GM12878 (cell line): ENCODE results near the gene IRGC. TPM values are rescaled to one million over a fixed set of nuclear protein-coding genes. Genes with fewer than 3 reads are reported as not detected.

Source experiments
- ATAC-seq: fragments of 200-7000 bp; cut with Tn5 transposase; 3 replicates; pipeline ENCODE4 v1.9.1; 2020; ENCODE audit warnings: mild to moderate bottlenecking, moderate library complexity
- BruUV-seq: library from RNA; stranded (reverse); fragments of 400-500 nt; replicated peaks from 2 replicates; lab custom pipeline; 2021; lab: Mats Ljungman, UMichigan
- CTCF ChIA-PET: fragments of 300-600 bp; sonication (Branson Sonifier 250); formaldehyde crosslinking; extraction: SDS; loops from one replicate; lab custom pipeline; 2021; ENCODE audit warnings: inconsistent platforms; lab: Yijun Ruan, JAX
- POLR2A ChIA-PET: fragments of 350-600 bp; formaldehyde crosslinking; extraction: SDS; loops from one replicate; lab custom pipeline; 2021; ENCODE audit warnings: inconsistent platforms; lab: Charles Lee
- RAD21 ChIA-PET: fragments of 300-600 bp; sonication (Branson Sonifier 250); formaldehyde crosslinking; loops from one replicate; lab custom pipeline; 2023; ENCODE audit warnings: antibody characterized with exemption; ENCODE audit not compliant: unreplicated experiment; lab: Charles Lee
- SMC1A ChIA-PET: fragments of 300-600 bp; sonication (Branson Sonifier 250); formaldehyde crosslinking; loops from one replicate; lab custom pipeline; 2023; ENCODE audit not compliant: unreplicated experiment, uncharacterized antibody; lab: Charles Lee
- DNase-seq: peaks from one replicate; pipeline ENCODE4 v3.0.0-alpha.2; 2011; ENCODE audit warnings: low read depth, low spot score
- FAIRE-seq: peaks from 3 replicates; lab custom pipeline; 2011; peaks lifted over from hg19 to GRCh38; lab: Jason Lieb, UNC
- H2AFZ ChIP-seq: 2 replicates; pipeline ENCODE4 v1.6.0; 2011; ENCODE audit warnings: low read depth, low read length, control low read depth; ENCODE audit not compliant: control insufficient read depth
- H3K27ac ChIP-seq: 2 replicates; pipeline ENCODE4 v1.5.1; 2011; ENCODE audit warnings: control low read depth; ENCODE audit not compliant: control insufficient read depth, insufficient read depth
- H3K27me3 ChIP-seq, 2 experiments: replicated peaks in 1 of 2; 2 replicates each; pipeline versions ENCODE4 v1.6.0 to v1.6.1; 2011; ENCODE audit warnings: low read length in 1 of 2; ENCODE audit not compliant: control insufficient read depth in 2 of 2, insufficient read depth in 2 of 2
- H3K36me3 ChIP-seq, 2 experiments: 2 replicates each; pipeline ENCODE4 v1.5.1; 2011; ENCODE audit warnings: low read length in 1 of 2; ENCODE audit not compliant: control insufficient read depth in 2 of 2, insufficient read depth in 2 of 2
- H3K4me1 ChIP-seq: 2 replicates; pipeline ENCODE4 v1.6.1; 2011; ENCODE audit warnings: mild to moderate bottlenecking, low read length, moderate library complexity, mixed read lengths; ENCODE audit not compliant: control insufficient read depth, insufficient read depth
- H3K4me2 ChIP-seq: 2 replicates; pipeline ENCODE4 v1.6.0; 2011; ENCODE audit warnings: control low read depth; ENCODE audit not compliant: control insufficient read depth, insufficient read depth
- H3K4me3 ChIP-seq: fragments of 200-600 bp; sonication (generic); 2 replicates; pipeline ENCODE4 v1.5.1; 2016
- H3K79me2 ChIP-seq: 2 replicates; pipeline ENCODE4 v1.6.0; 2011; ENCODE audit warnings: low read length; ENCODE audit not compliant: control insufficient read depth, insufficient read depth
- H3K9ac ChIP-seq: 2 replicates; pipeline ENCODE4 v1.8.0; 2011; ENCODE audit warnings: low read length, control low read depth, mixed read lengths; ENCODE audit not compliant: control insufficient read depth, insufficient read depth
- H3K9me3 ChIP-seq: replicated peaks from 3 replicates; pipeline ENCODE4 v1.5.1; 2011; ENCODE audit warnings: mild to moderate bottlenecking, low read length; ENCODE audit not compliant: control insufficient read depth, insufficient read depth
- H4K20me1 ChIP-seq: 2 replicates; pipeline ENCODE4 v1.6.0; 2011; ENCODE audit not compliant: control insufficient read depth, insufficient read depth
- ATF7 ChIP-seq: fragments of 450-650 bp; IDR thresholded peaks from 2 replicates; pipeline ENCODE4 v1.6.1; 2016; ENCODE audit warnings: low read depth, mild to moderate bottlenecking
- CEBPB ChIP-seq, 2 experiments: fragments of 150-350 bp in 1 of 2; IDR thresholded peaks; 2 replicates each; pipeline ENCODE4 v1.6.1; 2012 to 2014; ENCODE audit warnings: low read depth in 2 of 2, low read length in 2 of 2, borderline replicate concordance in 1 of 2, inconsistent platforms in 1 of 2
- KAT2A ChIP-seq: conservative IDR thresholded peaks from 2 replicates; pipeline ENCODE4 v1.6.1; 2011; ENCODE audit warnings: low read depth, low read length; ENCODE audit not compliant: control insufficient read depth
- NFYB ChIP-seq: IDR thresholded peaks from 2 replicates; pipeline ENCODE4 v1.6.1; 2011; ENCODE audit warnings: low read depth, mild to moderate bottlenecking, low read length, improper control_type of control experiment, moderate library complexity; ENCODE audit not compliant: insufficient read depth
- RBBP5 ChIP-seq: fragments of 200-600 bp; sonication (generic); conservative IDR thresholded peaks from 2 replicates; pipeline ENCODE4 v1.6.1; 2016
- SIN3A ChIP-seq: IDR thresholded peaks from 2 replicates; pipeline ENCODE4 v1.6.1; 2012; ENCODE audit warnings: low read depth, low read length, improper control_type of control experiment
- SMARCA5 ChIP-seq: fragments of 450-650 bp; IDR thresholded peaks from 2 replicates; pipeline ENCODE4 v1.6.1; 2017; ENCODE audit warnings: mild to moderate bottlenecking
- ZNF24 ChIP-seq: fragments of 450-650 bp; IDR thresholded peaks from 2 replicates; pipeline ENCODE4 v1.6.1; 2017; ENCODE audit warnings: antibody characterized with exemption, mild to moderate bottlenecking
- WGBS: methylation state at CpG from one replicate; pipeline ENCODE4 v1.1.6; 2016; ENCODE audit warnings: low lambda C conversion rate; ENCODE audit not compliant: insufficient replicate concordance, insufficient coverage; ENCODE audit errors: missing lambda C conversion rate; 5-methylcytosine and 5-hydroxymethylcytosine counted together
- in situ Hi-C: fragments of 300-500 bp; cut with MboI; formaldehyde crosslinking; loops from 9 replicates; pipeline ENCODE4 v1.14.3; 2018; ENCODE audit warnings: mixed read lengths
- intact Hi-C: fragments of 100-400 bp; cut with micrococcal nuclease; formaldehyde crosslinking; loops from one replicate; pipeline ENCODE4 v1.14.2; 2022; ENCODE audit not compliant: unreplicated experiment
- polyA plus RNA-seq, 11 experiments: library from polyadenylated mRNA; depleted of rRNA in 4 of 11; unstranded in 6 of 11; stranded (reverse) in 5 of 11; fragments of >200 nt; fragmentation: Nextera tagmentation in 4 of 11; fragmentation: Illumina TruSeq in 1 of 11; extraction: Ambion mirVana in 4 of 11; extraction: Trizol in 1 of 11; gene quantifications; 1 replicate in 1 of 11; 2 replicates in 10 of 11; pipeline versions ENCODE4 v1.2.1 to v1.2.3, GENCODE V29; 2011 to 2016; ENCODE audit warnings: inconsistent platforms in 2 of 11, missing spikeins in 2 of 11, low read depth in 1 of 11
- total RNA-seq, 4 experiments: library from RNA; depleted of rRNA in 3 of 4; stranded (reverse); fragments of >200 nt in 3 of 4; fragmentation: Illumina TruSeq in 1 of 4; extraction: Trizol in 1 of 4; gene quantifications; 2 replicates each; pipeline versions ENCODE4 v1.2.1 to v1.2.3, GENCODE V29; 2013 to 2021

The IRGC gene
- total and polyA plus RNA-seq, 10 of the 15 experiments (the other 5 are each of a cell fraction or from before 2014, with no cell fraction given): 0.04 TPM; not detected in 9

- SMC1A ChIA-PET: interaction anchor here (0.6 to 20.1 kb wide), 8 partner anchors 10 to 1877 kb away, joined by 3 to 325 read pairs (median 4); partner anchors contain the start of genes KCNN4 and SMG9
- Histone ChIP-seq H3K79me2 (no peaks in the 10 kb centered on the region), H3K4me1 (peaks cover 47% of the 10 kb centered on the region), H3K4me3 (no peak overlapping the region), H3K9me3 (no peaks in the 10 kb centered on the region), H3K36me3 (peaks cover 45 to 56% of the 10 kb centered on the region in 2 experiments), H2AFZ (no peak overlapping the region), H3K27me3 (no peaks in the 10 kb centered on the region), H3K4me2 (no peak overlapping the region), H3K9ac (no peak overlapping the region), H4K20me1 (no peaks in the 10 kb centered on the region), H3K27ac (no peak overlapping the region)
- intact Hi-C loops: no loop called here
- RAD21 ChIA-PET: interaction anchor here (1.5 to 7.7 kb wide), 3 partner anchors 10 to 21 kb away, joined by 3 to 167 read pairs (median 148); partner anchors contain the start of genes KCNN4 and SMG9
- FAIRE-seq (no peak), ATAC-seq (no peak), DNase-seq (no peak)
- CTCF ChIA-PET: interaction anchor here (1.1 to 20.8 kb wide), 4 partner anchors 10 to 22 kb away, joined by 4 to 324 read pairs (median 148); partner anchors contain the start of genes KCNN4 and SMG9
- TF ChIP-seq ATF7 (no peak), SIN3A (no peak), NFYB (no peak), KAT2A (no peak), SMARCA5 (no peak), CEBPB (IDR thresholded peaks at IDR 0.05; ENCODE audit: borderline replicate concordance in 1 of 2, low read depth in 2 of 2, low read length in 2 of 2) (no peak), ZNF24 (0 out of 2 replicates have a peak, but pooled peaks have one; percentile 30), RBBP5 (no peak)
- in situ Hi-C loops: loop anchor here (25.0 kb wide), 2 partner anchors 1694 to 1831 kb away; partner anchors contain the start of genes ERFL and FOSB
- BruUV-seq: no TSS peak
- POLR2A ChIA-PET: interaction anchor here (2.9 to 18.9 kb wide), 3 partner anchors 10 to 100 kb away, joined by 12 to 389 read pairs (median 307); partner anchors contain the start of genes KCNN4 and SMG9
- 83% methylated on average over 15 of the region's 15 CpGs for WGBS
These were observed 52.6 kb downstream of the IRGC start for GRCh38 chr19:43768273-43769050.
